GM12892 (cell line): Measurements from ENCODE around the gene LRCH2.

ENCODE experiments used
- POLR2A ChIP-seq: IDR thresholded peaks from 2 replicates; pipeline ENCODE4 v1.6.1; 2011; ENCODE audit warnings: low read depth, low read length, control low read depth
- POLR2AphosphoS5 ChIP-seq: IDR thresholded peaks from 2 replicates; pipeline ENCODE4 v1.6.1; 2011; ENCODE audit warnings: low read depth, low read length, control low read depth
- TAF1 ChIP-seq: IDR thresholded peaks from 2 replicates; pipeline ENCODE4 v1.6.1; 2011; ENCODE audit warnings: low read depth, mild to moderate bottlenecking, control low read depth, low read length, borderline replicate concordance

DNA sequence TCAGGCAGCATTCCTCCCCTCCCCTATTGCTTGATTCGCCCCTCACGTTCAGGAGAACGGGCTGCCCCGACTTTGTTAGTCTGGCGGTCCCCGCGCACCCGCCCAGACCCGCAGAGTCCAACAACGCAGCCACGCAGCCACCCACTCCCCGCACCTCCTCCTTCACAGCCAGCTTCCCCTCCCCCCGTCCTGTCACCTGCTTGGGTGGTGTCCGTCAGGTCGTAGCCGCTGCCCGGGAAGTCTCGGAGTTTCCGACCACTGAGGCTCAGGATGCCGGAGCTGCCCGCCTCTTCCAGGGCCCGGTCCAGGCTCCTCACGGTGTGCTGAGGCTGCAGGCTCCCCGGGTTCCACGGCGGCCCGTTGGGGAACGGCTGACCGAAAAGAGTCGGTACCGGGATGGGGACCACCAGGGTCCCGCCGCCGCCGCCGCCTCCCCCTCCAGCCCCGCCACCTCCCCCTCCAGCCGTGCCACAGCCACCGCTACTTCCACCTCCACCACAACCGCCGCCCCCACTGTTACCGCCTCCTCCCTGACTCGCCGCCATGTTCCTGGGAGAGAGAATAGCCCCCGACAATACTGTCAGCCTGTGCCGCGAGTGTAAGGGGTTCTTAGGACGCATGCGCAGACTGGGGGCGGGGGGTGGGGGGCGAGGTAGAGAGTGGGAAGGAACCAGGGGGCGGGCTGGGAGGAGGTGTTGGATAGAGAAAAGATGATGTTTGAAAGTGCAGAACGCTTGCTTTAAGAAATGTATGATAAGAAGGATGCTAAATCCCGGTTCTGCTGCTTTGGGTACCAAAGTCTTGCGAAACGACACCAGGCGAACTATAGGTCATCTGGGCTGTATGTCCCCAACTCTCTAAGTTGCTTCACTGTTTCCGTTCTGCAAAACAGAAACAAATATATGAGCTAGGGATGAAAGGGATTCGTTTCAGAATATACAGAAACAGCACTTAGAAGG, at the start of gene LRCH2:
- TF ChIP-seq POLR2AphosphoS5 (no peak), TAF1 (no peak), POLR2A (no peak)
